ENCODE measurements around the gene WFS1. TPM values are rescaled to one million over a fixed set of nuclear protein-coding genes. Genes with fewer than 3 reads are reported as not detected.

The WFS1 gene
- total and polyA plus RNA-seq, 2 of the 4 experiments (the other 2 are of a cell fraction): 9.7 to 42.4 TPM

GRCh38 chr4:6341696-6342095, 72.0 kb downstream of the WFS1 start:
- H3K27me3 ChIP-seq (ENCODE audit: control insufficient read depth, insufficient read depth, low read length): peaks cover 19% of the 10 kb centered on the region
- intact Hi-C loops (cut with micrococcal nuclease) (no loop called here), dilution Hi-C loops (cut with HindIII; ENCODE audit: low sequenced_read_pairs, unreplicated experiment) (no loop called here), in situ Hi-C loops (cut with MboI; ENCODE audit: low sequenced_read_pairs) (no loop called here)
- H2AK9ac ChIP-seq (replicated peaks; ENCODE audit: low read depth, low read length, poor library complexity): no peak overlapping the region
- H3K36me3 ChIP-seq (ENCODE audit: control insufficient read depth, insufficient read depth, low read length): no peaks in the 10 kb centered on the region
- DNase-seq: no peak
- CTCF ChIA-PET: interaction anchor here (0.6 to 1.0 kb wide), 2 partner anchors 78 to 1429 kb away, joined by 3 read pairs; no protein-coding TSS in a partner anchor
- 39% methylated on average over 3 of the region's 6 CpGs; no CpG with 5 or more reads in 1 of the 2 experiments for WGBS, 2 experiments (ENCODE audit: extremely low coverage in 2 of 2, insufficient read length in 1 of 2)
- H3K56ac ChIP-seq (ENCODE audit: extremely low read depth, insufficient read depth, low read length): no peak overlapping the region
- no peak for TF ChIP-seq RFX5 (IDR thresholded peaks at IDR 0.05; ENCODE audit: low read depth, low read length)
- TF ChIP-seq BHLHE40 (IDR thresholded peaks at IDR 0.05; ENCODE audit: low read depth, low read length): no peak
- TF ChIP-seq MAZ (IDR thresholded peaks at IDR 0.05; ENCODE audit: borderline replicate concordance, low read depth, low read length): no peak
- TF ChIP-seq USF2 (IDR thresholded peaks at IDR 0.05; ENCODE audit: low read depth, low read length): no peak
- no peak for TF ChIP-seq SMC3 (IDR thresholded peaks at IDR 0.05; ENCODE audit: low read depth, low read length)
- H2BK20ac ChIP-seq (ENCODE audit: low read depth, low read length): no peak overlapping the region
- no peak overlapping the region for H2AFZ ChIP-seq (replicated peaks; ENCODE audit: low read length, poor library complexity)
- H3K14ac ChIP-seq (replicated peaks; ENCODE audit: low read depth, low read length): no peak overlapping the region
- H3K4me2 ChIP-seq (ENCODE audit: low read depth, low read length): no peak overlapping the region
- H3K4ac ChIP-seq (ENCODE audit: low read depth, low read length): no peak overlapping the region
- no peak overlapping the region for H2AK5ac ChIP-seq (ENCODE audit: low read depth, low read length)
- BruUV-seq (replicated peaks): no TSS peak
- no peak overlapping the region for H3K27ac ChIP-seq (ENCODE audit: insufficient read depth, low read length)
- H3K9me1 ChIP-seq (ENCODE audit: insufficient read depth, low read length): no peaks in the 10 kb centered on the region
- no peak overlapping the region for H3K9ac ChIP-seq (ENCODE audit: low read depth, low read length)
- POLR2A ChIA-PET (ENCODE audit: unreplicated experiment): no interaction called here
- H2BK120ac ChIP-seq (ENCODE audit: low read depth, low read length): no peak overlapping the region
- no peak overlapping the region for H4K8ac ChIP-seq (ENCODE audit: low read depth in 2 of 2, low read length in 2 of 2)
- H3K23ac ChIP-seq (ENCODE audit: low read depth, low read length): no peak overlapping the region
- H4K91ac ChIP-seq (ENCODE audit: insufficient read depth, low read depth, low read length): no peak overlapping the region
- no peak overlapping the region for H4K5ac ChIP-seq (ENCODE audit: low read depth, low read length)
- no peaks in the 10 kb centered on the region for H3K9me3 ChIP-seq (ENCODE audit: control insufficient read depth, insufficient read depth, low read length)
- no peak overlapping the region for H3K18ac ChIP-seq (ENCODE audit: low read depth, low read length)
- no peaks in the 10 kb centered on the region for H4K20me1 ChIP-seq (ENCODE audit: insufficient read depth, low read length)
- no peak overlapping the region for H2BK5ac ChIP-seq (ENCODE audit: low read depth, low read length, poor library complexity, severe bottlenecking)
- H2BK15ac ChIP-seq (ENCODE audit: low read depth, low read length): no peak overlapping the region
- no peak for ATAC-seq (ENCODE audit: low read depth)
- H3K79me1 ChIP-seq (ENCODE audit: low read depth in 1 of 2, low read length in 2 of 2): no peaks in the 10 kb centered on the region
- H3K4me1 ChIP-seq (ENCODE audit: control insufficient read depth, insufficient read depth, low read length): peaks cover 2% of the 10 kb centered on the region; the same call in 1 of the 2 replicates
- H3K4me3 ChIP-seq (ENCODE audit: insufficient read depth, low read depth, low read length): no peak overlapping the region

Measured in IMR-90 (cell line).